ENCODE data around the gene FUCA1. TPM values are rescaled to one million over a fixed set of nuclear protein-coding genes. Genes with fewer than 3 reads are reported as not detected.
A peak's percentile ranks its signal among the peaks of the same experiment; 100 is the strongest.
"Not testable (repeated sequence)": the region's sequence is repeated elsewhere in the genome, so short reads cannot be mapped to it uniquely, and the experiment has no call there.

The FUCA1 gene
- total and polyA plus RNA-seq, 3 experiments from 2014 or later: 14.1 to 17.2 (median 15.7) TPM

DNA sequence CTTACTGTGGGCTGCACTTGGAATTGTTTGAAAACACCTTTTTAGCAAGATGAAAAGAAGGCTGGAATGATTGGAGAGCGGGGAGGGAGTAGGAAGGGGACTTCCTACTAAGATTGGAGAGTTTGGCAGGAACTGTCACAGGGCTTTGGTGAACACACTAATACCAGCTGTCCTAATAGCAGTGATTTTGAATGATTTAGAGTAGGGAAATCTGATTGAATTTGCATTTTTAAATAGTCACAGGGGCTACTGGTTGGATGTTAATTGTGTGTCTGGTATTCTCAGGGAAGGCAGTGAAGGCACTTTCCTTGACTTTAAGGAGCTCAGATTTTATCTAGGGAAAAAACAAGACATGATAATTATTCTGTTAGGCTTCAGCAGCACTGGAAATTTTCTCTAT, 40.4 kb downstream of the FUCA1 start:
- ChIA-PET CTCF (interaction anchor here (1.4 to 10.9 kb wide), 2 partner anchors 9 to 17 kb away, joined by 3 to 78 read pairs; no protein-coding TSS in a partner anchor), POLR2A (interaction anchor here (0.7 kb wide), 1 partner anchor 466 kb away, joined by 3 read pairs; no protein-coding TSS in a partner anchor)
- Histone ChIP-seq H3K4me1 (ENCODE audit: insufficient read depth, low read length) (peaks cover 12% of the 10 kb centered on the region), H3K36me3 (ENCODE audit: insufficient read depth, low read length) (no peaks in the 10 kb centered on the region), H3K9me3 (ENCODE audit: low read length) (no peaks in the 10 kb centered on the region), H3K4me3 (ENCODE audit: low read length) (no peak overlapping the region), H3K27me3 (ENCODE audit: insufficient read depth, low read length, poor library complexity, severe bottlenecking) (no peaks in the 10 kb centered on the region), H3K27ac (ENCODE audit: low read depth, low read length) (no peak overlapping the region)
- no peak for DNase-seq
- Mint-ChIP-seq H3K4me3 (peak overlapping the region in 2 of 7 donors; percentile 30 to 32), H3K4me1 (peaks cover 17 to 24% (median 24%) of the 10 kb centered on the region in 3 donors), H3K27ac (no peak overlapping the region), H3K9me3 (no peaks in the 10 kb centered on the region), H3K36me3 (peaks cover 0 to 9% (median 0%) of the 10 kb centered on the region in 3 donors), H3K27me3 (no peaks in the 10 kb centered on the region)

DNA sequence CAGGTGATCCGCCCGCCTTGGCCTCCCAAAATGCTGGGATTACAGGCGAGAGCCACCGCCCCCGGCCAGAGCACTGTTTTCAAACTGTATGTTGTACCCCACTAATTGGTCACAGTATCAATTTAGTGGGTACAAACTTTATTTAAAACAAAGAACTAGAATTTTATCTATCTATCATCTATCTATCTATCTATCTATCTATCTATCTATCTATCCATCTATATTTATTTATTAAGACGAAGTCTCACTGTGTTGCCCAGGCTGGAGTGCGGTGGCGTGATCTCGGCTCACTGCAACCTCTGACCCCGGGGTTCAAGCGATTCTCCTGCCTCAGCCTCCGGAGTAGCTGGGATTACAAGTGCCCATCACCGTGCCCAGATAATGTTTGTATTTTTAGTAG, 41.5 kb downstream of the FUCA1 start:
- H3K9me3 Mint-ChIP-seq; H3K36me3 Mint-ChIP-seq; H3K4me3 ChIP-seq (ENCODE audit: low read length); H3K27me3 Mint-ChIP-seq; DNase-seq; H3K36me3 ChIP-seq (ENCODE audit: insufficient read depth, low read length); H3K27me3 ChIP-seq (ENCODE audit: insufficient read depth, low read length, poor library complexity, severe bottlenecking); H3K9me3 ChIP-seq (ENCODE audit: low read length); H3K27ac ChIP-seq (ENCODE audit: low read depth, low read length): not testable (repeated sequence)
- peaks cover 22 to 24% (median 24%) of the 10 kb centered on the region in 3 donors for H3K4me1 Mint-ChIP-seq
- H3K27ac Mint-ChIP-seq: peak overlapping the region in 4 of 8 donors; percentile 9 to 98 (median 64)
- H3K4me1 ChIP-seq (ENCODE audit: insufficient read depth, low read length): peaks cover 12% of the 10 kb centered on the region
- ChIA-PET POLR2A (interaction anchor here (0.7 to 1.4 kb wide), 2 partner anchors 26 to 35 kb away, joined by 3 to 6 read pairs; partner anchors contain the start of gene GALE), CTCF (interaction anchor here (10.9 kb wide), 1 partner anchor 16 kb away, joined by 78 read pairs; no protein-coding TSS in a partner anchor)
- H3K4me3 Mint-ChIP-seq: peak overlapping the region in 6 of 7 donors; percentile 67 to 97 (median 94)

GRCh38 chr1:23825762-23826522, 42.1 kb downstream of the FUCA1 start:
- ChIA-PET CTCF (interaction anchor here (0.6 to 10.9 kb wide), 5 partner anchors 13 to 486 kb away, joined by 3 to 78 read pairs (median 4); no protein-coding TSS in a partner anchor), POLR2A (interaction anchor here (0.6 to 2.4 kb wide), 10 partner anchors 16 to 169 kb away, joined by 3 to 20 read pairs (median 6); partner anchors contain the start of genes GALE and PNRC2)
- Histone ChIP-seq H3K4me1 (ENCODE audit: insufficient read depth, low read length) (peaks cover 12% of the 10 kb centered on the region), H3K36me3 (ENCODE audit: insufficient read depth, low read length) (no peaks in the 10 kb centered on the region), H3K27me3 (ENCODE audit: insufficient read depth, low read length, poor library complexity, severe bottlenecking) (no peaks in the 10 kb centered on the region), H3K4me3 (ENCODE audit: low read length) (peak overlapping the region; percentile 95), H3K27ac (ENCODE audit: low read depth, low read length) (peak overlapping the region; percentile 96), H3K9me3 (ENCODE audit: low read length) (no peaks in the 10 kb centered on the region)
- DNase-seq: peak in 2 of 5 donors; percentile 10 to 19
- peak overlapping the region; percentile 93 to 98 (median 96) for H3K27ac Mint-ChIP-seq
- peaks cover 23 to 24% (median 24%) of the 10 kb centered on the region in 3 donors for H3K4me1 Mint-ChIP-seq
- no peaks in the 10 kb centered on the region for H3K9me3 Mint-ChIP-seq
- peaks cover 0 to 9% (median 0%) of the 10 kb centered on the region in 3 donors for H3K36me3 Mint-ChIP-seq
- H3K27me3 Mint-ChIP-seq: no peaks in the 10 kb centered on the region
- peak overlapping the region; percentile 89 to 97 (median 93) for H3K4me3 Mint-ChIP-seq

- peak within 1 kb of the TSS; percentile 95 for H3K4me3 ChIP-seq (ENCODE audit: low read length)
- CTCF ChIA-PET: interaction anchor here (0.6 to 10.9 kb wide), 7 partner anchors 13 to 485 kb away, joined by 3 to 78 read pairs (median 4); no protein-coding TSS in a partner anchor
- H3K4me1 ChIP-seq (ENCODE audit: insufficient read depth, low read length): peaks cover 12% of the 10 kb centered on the region
- POLR2A ChIA-PET: interaction anchor here (0.6 to 2.4 kb wide), 11 partner anchors 9 to 169 kb away, joined by 3 to 20 read pairs (median 5); partner anchors contain the start of genes GALE and PNRC2
- peak; percentile 81 to 92 (median 85) for DNase-seq
- no peaks in the 10 kb centered on the region for H3K9me3 ChIP-seq (ENCODE audit: low read length)
- H3K27ac ChIP-seq (ENCODE audit: low read depth, low read length): peak within 1 kb of the TSS; percentile 96
- Mint-ChIP-seq H3K36me3 (peaks cover 0 to 13% (median 5%) of the 10 kb centered on the region in 3 donors), H3K4me3 (peak within 1 kb of the TSS; percentile 89 to 97 (median 93)), H3K9me3 (no peaks in the 10 kb centered on the region), H3K27ac (peak within 1 kb of the TSS; percentile 93 to 98 (median 96)), H3K27me3 (no peaks in the 10 kb centered on the region), H3K4me1 (peaks cover 23 to 24% (median 24%) of the 10 kb centered on the region in 3 donors)
- no peaks in the 10 kb centered on the region for H3K36me3 ChIP-seq (ENCODE audit: insufficient read depth, low read length)
- no peaks in the 10 kb centered on the region for H3K27me3 ChIP-seq (ENCODE audit: insufficient read depth, low read length, poor library complexity, severe bottlenecking)
Observed at GRCh38 chr1:23825076-23825761, 42.9 kb downstream of the FUCA1 start, which contains the start of gene HMGCL. TSS of gene HMGCL (minus strand) at chr1:23825429. CDS start at chr1:23825415, 14 bp downstream.

DNA sequence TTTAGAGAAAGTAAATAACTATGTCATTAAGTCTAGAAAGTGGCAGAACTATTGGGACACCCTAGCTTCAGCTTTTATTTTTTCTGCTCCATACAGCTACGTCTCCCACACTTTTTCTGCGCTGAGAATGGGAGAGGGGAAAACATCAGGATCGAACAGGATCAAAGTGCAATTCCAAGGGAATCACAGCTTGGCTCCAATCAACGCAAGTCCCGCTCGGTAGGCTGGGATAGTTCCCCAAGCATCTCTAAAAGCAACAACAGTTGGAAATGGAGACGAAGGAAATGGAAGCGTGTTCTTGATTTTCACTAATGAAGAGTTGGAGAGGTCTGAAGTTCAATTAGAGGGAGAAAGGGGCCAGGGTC, 43.4 kb downstream of the FUCA1 start:
- ChIA-PET POLR2A (interaction anchor here (0.6 to 2.4 kb wide), 5 partner anchors 9 to 49 kb away, joined by 3 to 20 read pairs (median 12); partner anchors contain the start of gene GALE), CTCF (interaction anchor here (0.9 to 10.9 kb wide), 5 partner anchors 14 to 92 kb away, joined by 3 to 78 read pairs (median 4); no protein-coding TSS in a partner anchor)
- Mint-ChIP-seq H3K4me3 (peak overlapping the region; percentile 89 to 97 (median 93)), H3K4me1 (peaks cover 23 to 24% (median 24%) of the 10 kb centered on the region in 3 donors), H3K36me3 (peaks cover 0 to 16% (median 6%) of the 10 kb centered on the region in 3 donors), H3K27ac (peak overlapping the region; percentile 93 to 98 (median 96)), H3K9me3 (no peaks in the 10 kb centered on the region), H3K27me3 (no peaks in the 10 kb centered on the region)
- H3K4me3 ChIP-seq (ENCODE audit: low read length): peak overlapping the region; percentile 95
- H3K9me3 ChIP-seq (ENCODE audit: low read length): no peaks in the 10 kb centered on the region
- peak overlapping the region; percentile 96 for H3K27ac ChIP-seq (ENCODE audit: low read depth, low read length)
- no peaks in the 10 kb centered on the region for H3K27me3 ChIP-seq (ENCODE audit: insufficient read depth, low read length, poor library complexity, severe bottlenecking)
- H3K4me1 ChIP-seq (ENCODE audit: insufficient read depth, low read length): peaks cover 12% of the 10 kb centered on the region
- DNase-seq: no peak
- no peaks in the 10 kb centered on the region for H3K36me3 ChIP-seq (ENCODE audit: insufficient read depth, low read length)

DNA sequence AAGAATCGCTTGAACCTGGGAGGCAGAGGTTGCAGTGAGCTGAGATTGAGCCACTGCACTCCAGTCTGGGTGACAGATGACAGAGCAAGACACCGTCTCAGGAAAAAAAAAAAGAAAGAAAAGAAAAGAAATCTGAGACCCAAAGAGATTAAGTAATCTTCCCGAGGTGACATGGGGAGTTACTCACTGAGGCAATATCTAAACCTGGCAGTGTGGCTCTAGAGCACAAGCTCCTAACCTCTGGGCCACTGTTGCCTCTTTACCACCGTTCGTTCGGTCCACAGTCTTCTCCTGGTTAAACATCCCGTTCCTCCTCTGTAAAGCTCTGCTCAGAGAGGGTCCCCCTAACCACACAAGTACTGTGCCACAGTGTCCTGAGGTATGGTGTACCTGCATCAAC, 44.3 kb downstream of the FUCA1 start:
- no peaks in the 10 kb centered on the region for H3K9me3 Mint-ChIP-seq
- CTCF ChIA-PET: interaction anchor here (1.6 to 10.9 kb wide), 2 partner anchors 13 to 93 kb away, joined by 3 to 78 read pairs; no protein-coding TSS in a partner anchor
- no peak overlapping the region for H3K4me3 ChIP-seq (ENCODE audit: low read length)
- POLR2A ChIA-PET: interaction anchor here (2.4 kb wide), 1 partner anchor 13 kb away, joined by 13 read pairs; no protein-coding TSS in a partner anchor
- H3K4me1 ChIP-seq (ENCODE audit: insufficient read depth, low read length): peaks cover 12% of the 10 kb centered on the region
- peak overlapping the region in 6 of 7 donors; percentile 47 to 96 (median 84) for H3K4me3 Mint-ChIP-seq
- peaks cover 23 to 24% (median 24%) of the 10 kb centered on the region in 3 donors for H3K4me1 Mint-ChIP-seq
- peaks cover 0 to 19% (median 6%) of the 10 kb centered on the region in 3 donors for H3K36me3 Mint-ChIP-seq
- no peak for DNase-seq
- no peaks in the 10 kb centered on the region for H3K27me3 ChIP-seq (ENCODE audit: insufficient read depth, low read length, poor library complexity, severe bottlenecking)
- H3K27me3 Mint-ChIP-seq: no peaks in the 10 kb centered on the region
- H3K9me3 ChIP-seq (ENCODE audit: low read length): no peaks in the 10 kb centered on the region
- peak overlapping the region in 7 of 8 donors; percentile 51 to 98 (median 95) for H3K27ac Mint-ChIP-seq
- H3K36me3 ChIP-seq (ENCODE audit: insufficient read depth, low read length): no peaks in the 10 kb centered on the region
- no peak overlapping the region for H3K27ac ChIP-seq (ENCODE audit: low read depth, low read length)

- no peaks in the 10 kb centered on the region for H3K9me3 Mint-ChIP-seq
- ChIA-PET CTCF (interaction anchor here (1.0 to 10.9 kb wide), 3 partner anchors 7 to 46 kb away, joined by 3 to 78 read pairs (median 3); no protein-coding TSS in a partner anchor), POLR2A (no interaction called here)
- H3K27me3 ChIP-seq (ENCODE audit: insufficient read depth, low read length, poor library complexity, severe bottlenecking): no peaks in the 10 kb centered on the region
- H3K36me3 Mint-ChIP-seq: peaks cover 0 to 60% (median 8%) of the 10 kb centered on the region in 3 donors
- no peak overlapping the region for H3K4me3 ChIP-seq (ENCODE audit: low read length)
- no peaks in the 10 kb centered on the region for H3K27me3 Mint-ChIP-seq
- H3K4me1 ChIP-seq (ENCODE audit: insufficient read depth, low read length): no peaks in the 10 kb centered on the region
- H3K36me3 ChIP-seq (ENCODE audit: insufficient read depth, low read length): peaks cover 32% of the 10 kb centered on the region
- H3K4me1 Mint-ChIP-seq: peaks cover 0 to 5% (median 0%) of the 10 kb centered on the region in 3 donors
- no peak overlapping the region for H3K4me3 Mint-ChIP-seq
- no peak overlapping the region for H3K27ac ChIP-seq (ENCODE audit: low read depth, low read length)
- DNase-seq: no peak
- H3K9me3 ChIP-seq (ENCODE audit: low read length): no peaks in the 10 kb centered on the region
- no peak overlapping the region for H3K27ac Mint-ChIP-seq
Observed at GRCh38 chr1:23817633-23818032, 50.5 kb downstream of the FUCA1 start.

Measured in CD8-positive, alpha-beta memory T cell (primary cell).